Stimulated activated CD8-positive, alpha-beta memory T cell treated with anti-CD3 and anti-CD28 coated beads, Interleukin-2, amount 100 ng/mL, for 1 hour (primary cell): Measurements from ENCODE around the gene PTPRN2.

Experiments
- DNase-seq, 2 donors: peaks; one replicate each; pipeline ENCODE4 v3.0.0-alpha.2; 2020; ENCODE audit warnings: low read depth in 2 of 2

The PTPRN2 gene

GRCh38 chr7:157688533-157689268 is 898.9 kb downstream of the PTPRN2 start:
- DNase-seq = no peak

GRCh38 chr7:157687845-157688532 is 899.6 kb downstream of the PTPRN2 start:
- DNase-seq = no peak

- DNase-seq = no peak
Measured at GRCh38 chr7:157687158-157687557, 900.5 kb downstream of the PTPRN2 start.

- DNase-seq = no peak
Measured at GRCh38 chr7:157686285-157686894, 901.2 kb downstream of the PTPRN2 start.

- DNase-seq = no peak
Measured at GRCh38 chr7:157685430-157686284, 902.0 kb downstream of the PTPRN2 start.

GRCh38 chr7:157684909-157685429 is 902.7 kb downstream of the PTPRN2 start:
- no peak for DNase-seq

- no peak for DNase-seq
Measured at GRCh38 chr7:157684157-157684908, 903.3 kb downstream of the PTPRN2 start.

GRCh38 chr7:157683747-157684156 is 903.9 kb downstream of the PTPRN2 start:
- no peak for DNase-seq

GRCh38 chr7:157682946-157683746 is 904.5 kb downstream of the PTPRN2 start:
- no peak for DNase-seq

GRCh38 chr7:157682064-157682945 is 905.3 kb downstream of the PTPRN2 start:
- no peak for DNase-seq

GRCh38 chr7:157679607-157680006 is 908.0 kb downstream of the PTPRN2 start:
- no peak for DNase-seq

GRCh38 chr7:157678501-157678900 is 909.1 kb downstream of the PTPRN2 start:
- DNase-seq = no peak

GRCh38 chr7:157676456-157677255 is 911.0 kb downstream of the PTPRN2 start:
- DNase-seq = no peak

GRCh38 chr7:157676001-157676400 is 911.6 kb downstream of the PTPRN2 start:
- DNase-seq = no peak

- no peak for DNase-seq
Measured at GRCh38 chr7:157675427-157675927, 912.1 kb downstream of the PTPRN2 start.

- DNase-seq = no peak
Measured at GRCh38 chr7:157674715-157675426, 912.8 kb downstream of the PTPRN2 start.

GRCh38 chr7:157674027-157674714 is 913.5 kb downstream of the PTPRN2 start:
- DNase-seq = no peak
